ENCODE results near the gene MIB2.

MIB2 gene

GRCh38 chr1:1618396-1619068, 3.2 kb downstream of the MIB2 start:
- TF ChIP-seq CTCF (IDR thresholded peaks at IDR 0.05) = no peak

DNA sequence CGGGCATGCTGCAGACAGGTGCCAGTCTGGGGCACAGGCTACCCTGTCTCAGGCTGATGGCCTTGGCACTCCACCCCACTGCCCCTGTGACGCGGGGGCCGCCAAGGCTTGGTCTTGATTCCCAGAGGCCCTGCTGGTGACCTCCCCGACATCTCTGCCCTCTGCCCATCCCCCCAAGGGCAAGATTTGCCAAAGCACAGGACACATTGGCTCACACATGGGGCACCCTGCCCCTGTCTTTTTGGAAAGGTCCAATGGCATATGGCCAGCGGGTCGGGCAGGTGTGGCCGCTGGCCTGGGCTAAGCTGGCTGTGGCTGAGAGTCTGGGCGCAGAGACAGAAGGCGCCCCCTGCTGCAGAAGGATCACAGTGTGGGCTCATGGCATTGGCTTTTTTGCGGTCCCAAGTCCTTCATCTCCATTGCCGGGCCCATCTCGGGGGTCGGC, 4.6 kb downstream of the MIB2 start:
- TF ChIP-seq CTCF (IDR thresholded peaks at IDR 0.05) = peak; percentile 32; the same call in 1 of the 2 replicates

DNA sequence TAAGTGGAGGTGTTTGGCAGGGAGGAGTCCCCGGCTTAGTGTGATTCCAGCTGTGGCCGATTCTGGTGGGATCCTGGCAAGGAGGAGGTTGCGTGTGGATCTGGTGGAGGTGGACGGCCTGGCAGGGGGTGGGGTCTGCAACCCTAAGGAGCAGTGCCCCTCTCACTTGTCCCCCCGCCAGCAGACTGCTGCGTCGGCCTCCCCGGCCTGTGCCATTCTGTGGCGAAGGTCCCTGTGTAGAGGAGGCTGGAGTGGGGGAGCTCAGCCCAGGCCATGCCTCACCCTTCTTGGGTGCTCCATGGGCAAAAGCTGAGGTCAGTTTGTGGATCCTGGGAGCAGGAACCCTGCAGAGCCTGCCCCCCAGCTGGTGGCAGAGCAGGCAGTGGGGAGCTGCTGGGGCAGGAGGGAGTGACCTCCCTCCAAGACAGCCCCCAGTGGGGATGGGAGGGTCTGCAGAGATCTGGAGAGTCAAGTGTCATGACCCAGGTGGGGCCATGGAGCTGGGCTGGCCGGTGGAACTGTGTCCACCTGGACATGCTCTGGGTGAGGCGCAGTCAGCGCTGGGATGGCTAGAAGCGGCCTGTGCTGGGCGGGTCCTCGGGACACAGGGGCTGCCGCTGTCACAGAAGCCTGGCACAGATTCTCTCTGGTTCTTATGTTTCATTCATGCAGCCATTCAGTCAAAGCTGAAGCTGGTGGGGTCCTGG, 5.3 kb downstream of the MIB2 start:
- no peak for TF ChIP-seq CTCF (IDR thresholded peaks at IDR 0.05)

DNA sequence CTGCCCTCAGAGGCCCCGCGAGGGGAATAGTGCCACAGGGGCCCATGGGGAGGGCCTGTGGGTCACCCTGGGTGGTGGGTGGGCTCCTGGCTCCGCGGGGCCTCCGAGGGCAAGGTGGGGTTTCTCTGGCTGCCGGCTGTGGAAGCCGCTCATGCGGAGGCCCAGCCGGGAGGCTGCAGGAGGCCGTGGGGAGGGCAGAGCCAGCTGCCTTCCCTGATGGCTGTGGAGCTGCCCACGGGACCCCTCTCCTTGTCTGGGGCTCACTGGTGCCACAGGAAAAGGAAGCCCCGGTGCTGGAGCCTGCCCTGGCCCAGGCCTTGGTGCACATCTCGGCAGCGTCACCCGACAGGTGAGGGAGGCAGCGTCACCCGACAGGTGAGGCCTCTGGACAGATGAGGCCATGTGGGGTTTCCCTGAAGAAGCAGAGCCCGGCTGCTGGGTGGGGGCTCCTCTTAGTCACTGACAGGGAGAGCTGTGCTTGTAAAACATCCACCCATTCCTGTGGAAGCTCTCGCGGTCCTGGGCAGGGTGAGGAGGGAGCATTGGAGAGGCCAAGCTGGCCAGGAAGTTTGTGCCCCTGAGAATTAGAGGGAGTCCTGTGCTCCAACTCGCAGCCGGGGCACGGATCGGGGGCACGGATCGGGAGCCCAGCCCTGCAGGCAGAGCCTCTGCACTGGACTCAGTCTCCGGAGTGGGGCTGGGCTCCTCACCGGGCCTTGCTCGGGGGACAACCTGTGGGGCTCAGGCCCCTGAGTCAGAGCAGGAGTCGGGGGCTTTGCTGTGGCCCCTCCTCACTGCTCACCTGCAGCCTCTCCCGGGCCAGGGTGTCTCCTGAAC, 6.1 kb downstream of the MIB2 start:
- TF ChIP-seq CTCF (IDR thresholded peaks at IDR 0.05) = no peak

DNA sequence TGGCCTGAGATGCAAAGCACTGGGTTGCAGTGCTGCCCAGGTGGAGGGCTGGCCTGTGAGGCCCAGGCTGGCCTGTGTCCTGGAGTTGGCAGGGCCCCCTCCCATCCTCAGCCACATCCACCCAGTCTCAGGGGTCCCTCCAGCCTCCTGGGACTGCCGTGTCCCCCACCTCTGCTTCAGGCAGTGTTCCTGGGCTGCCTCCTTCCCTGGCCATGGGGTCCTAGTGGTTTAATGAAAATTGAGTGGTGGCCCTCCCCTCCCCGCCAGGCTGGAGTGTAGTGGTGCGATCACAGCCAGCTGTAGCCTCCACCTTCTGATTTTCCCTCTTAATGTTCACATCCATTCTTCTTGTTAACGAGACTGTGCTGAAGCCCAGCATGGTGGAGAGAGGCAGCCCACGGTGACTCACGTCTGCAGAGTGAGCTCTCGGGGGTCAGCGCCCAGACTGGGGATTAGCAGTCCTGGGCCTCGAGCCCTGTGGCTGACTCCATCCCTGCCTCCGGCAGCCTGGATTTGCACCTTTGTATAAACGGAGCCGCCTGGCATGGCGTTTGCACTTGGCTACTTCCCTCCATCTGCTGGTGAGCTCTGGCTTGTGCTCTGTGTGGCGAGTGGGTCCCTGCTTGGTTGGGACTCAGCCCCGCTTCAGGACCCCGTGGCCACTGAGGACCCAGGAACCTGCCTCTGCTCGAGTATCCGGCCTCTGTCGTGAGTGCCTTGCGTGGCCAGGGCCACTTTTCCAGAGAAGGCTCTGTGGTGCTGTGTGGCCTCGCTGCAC, 6.9 kb downstream of the MIB2 start:
- TF ChIP-seq CTCF (IDR thresholded peaks at IDR 0.05) = no peak

- TF ChIP-seq CTCF (IDR thresholded peaks at IDR 0.05) = no peak
Measured at GRCh38 chr1:1622788-1623094, 7.4 kb downstream of the MIB2 start.

- no peak for TF ChIP-seq CTCF (IDR thresholded peaks at IDR 0.05)
Measured at GRCh38 chr1:1623181-1623630, 7.9 kb downstream of the MIB2 start.

Measured in LNCAP (cell line).